ENCODE results near the gene IPO4.

Gene IPO4

DNA sequence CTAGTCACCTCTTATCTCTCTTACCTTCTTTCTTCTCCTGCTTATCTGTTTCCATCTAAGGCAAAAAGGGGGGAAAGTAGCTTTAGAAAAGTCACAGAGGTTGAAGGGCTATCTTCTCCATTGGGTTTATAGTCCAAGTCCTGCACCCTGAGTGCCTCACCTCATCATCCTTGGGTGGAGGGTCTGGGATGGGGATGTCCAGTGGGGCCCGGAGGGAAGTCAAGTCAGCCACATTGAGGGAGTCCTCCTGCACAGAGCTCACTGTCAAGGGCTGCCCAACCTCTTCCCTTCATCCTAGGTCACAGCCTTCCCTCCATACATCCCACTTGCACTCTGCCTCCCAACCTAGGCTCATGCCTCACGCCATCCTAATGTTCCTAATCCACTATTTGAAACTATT, 43.4 kb downstream of the IPO4 start:
- no peak for TF ChIP-seq MYC (IDR thresholded peaks at IDR 0.05; ENCODE audit: low read depth, low read length)
- TF ChIP-seq MAX (IDR thresholded peaks at IDR 0.05; ENCODE audit: low read depth, low read length): no peak
- no peak for TF ChIP-seq POLR2A (IDR thresholded peaks at IDR 0.05; ENCODE audit: extremely low read depth, insufficient read length)
- TF ChIP-seq, protein P1, sequence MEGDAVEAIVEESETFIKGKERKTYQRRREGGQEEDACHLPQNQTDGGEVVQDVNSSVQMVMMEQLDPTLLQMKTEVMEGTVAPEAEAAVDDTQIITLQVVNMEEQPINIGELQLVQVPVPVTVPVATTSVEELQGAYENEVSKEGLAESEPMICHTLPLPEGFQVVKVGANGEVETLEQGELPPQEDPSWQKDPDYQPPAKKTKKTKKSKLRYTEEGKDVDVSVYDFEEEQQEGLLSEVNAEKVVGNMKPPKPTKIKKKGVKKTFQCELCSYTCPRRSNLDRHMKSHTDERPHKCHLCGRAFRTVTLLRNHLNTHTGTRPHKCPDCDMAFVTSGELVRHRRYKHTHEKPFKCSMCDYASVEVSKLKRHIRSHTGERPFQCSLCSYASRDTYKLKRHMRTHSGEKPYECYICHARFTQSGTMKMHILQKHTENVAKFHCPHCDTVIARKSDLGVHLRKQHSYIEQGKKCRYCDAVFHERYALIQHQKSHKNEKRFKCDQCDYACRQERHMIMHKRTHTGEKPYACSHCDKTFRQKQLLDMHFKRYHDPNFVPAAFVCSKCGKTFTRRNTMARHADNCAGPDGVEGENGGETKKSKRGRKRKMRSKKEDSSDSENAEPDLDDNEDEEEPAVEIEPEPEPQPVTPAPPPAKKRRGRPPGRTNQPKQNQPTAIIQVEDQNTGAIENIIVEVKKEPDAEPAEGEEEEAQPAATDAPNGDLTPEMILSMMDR (IDR thresholded peaks at IDR 0.05; ENCODE audit: low read depth, low read length): no peak
- H3K4me3 ChIP-seq (ENCODE audit: low read depth, low read length): peak overlapping the region; percentile 99
- no peak for DNase-seq (ENCODE audit: low read depth)

DNA sequence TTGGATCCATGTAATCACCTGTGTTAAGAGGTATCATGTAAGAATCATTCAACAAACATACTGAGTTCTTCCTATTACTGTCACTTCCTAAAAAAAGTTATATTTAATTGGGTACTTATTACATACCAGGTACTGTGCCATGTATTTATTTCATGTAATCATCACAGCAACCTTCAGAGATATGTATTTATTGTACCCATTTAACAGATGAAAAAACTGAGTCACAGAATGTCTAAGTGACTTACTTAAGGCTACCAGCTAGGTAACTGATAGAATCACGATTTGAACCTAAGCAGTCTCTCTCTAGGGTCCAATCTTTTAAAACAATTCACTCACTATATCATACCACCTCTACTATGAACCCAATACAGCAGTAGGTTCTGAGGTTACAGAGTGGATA, 44.2 kb downstream of the IPO4 start:
- H3K4me3 ChIP-seq (ENCODE audit: low read depth, low read length): no peak overlapping the region
- no peak for DNase-seq (ENCODE audit: low read depth)
- TF ChIP-seq, protein P1 (IDR thresholded peaks at IDR 0.05; ENCODE audit: low read depth, low read length): no peak
- TF ChIP-seq POLR2A (IDR thresholded peaks at IDR 0.05; ENCODE audit: extremely low read depth, insufficient read length) (no peak), MYC (IDR thresholded peaks at IDR 0.05; ENCODE audit: low read depth, low read length) (no peak), MAX (IDR thresholded peaks at IDR 0.05; ENCODE audit: low read depth, low read length) (no peak)

- peak; percentile 83 for DNase-seq (ENCODE audit: low read depth)
- no peak overlapping the region for H3K4me3 ChIP-seq (ENCODE audit: low read depth, low read length)
- TF ChIP-seq MYC (IDR thresholded peaks at IDR 0.05; ENCODE audit: low read depth, low read length) (no peak), MAX (IDR thresholded peaks at IDR 0.05; ENCODE audit: low read depth, low read length) (no peak), POLR2A (IDR thresholded peaks at IDR 0.05; ENCODE audit: extremely low read depth, insufficient read length) (no peak)
- TF ChIP-seq, protein P1 (IDR thresholded peaks at IDR 0.05; ENCODE audit: low read depth, low read length): no peak
These were observed 45.1 kb downstream of the IPO4 start for GRCh38 chr14:24143511-24143910.

DNA sequence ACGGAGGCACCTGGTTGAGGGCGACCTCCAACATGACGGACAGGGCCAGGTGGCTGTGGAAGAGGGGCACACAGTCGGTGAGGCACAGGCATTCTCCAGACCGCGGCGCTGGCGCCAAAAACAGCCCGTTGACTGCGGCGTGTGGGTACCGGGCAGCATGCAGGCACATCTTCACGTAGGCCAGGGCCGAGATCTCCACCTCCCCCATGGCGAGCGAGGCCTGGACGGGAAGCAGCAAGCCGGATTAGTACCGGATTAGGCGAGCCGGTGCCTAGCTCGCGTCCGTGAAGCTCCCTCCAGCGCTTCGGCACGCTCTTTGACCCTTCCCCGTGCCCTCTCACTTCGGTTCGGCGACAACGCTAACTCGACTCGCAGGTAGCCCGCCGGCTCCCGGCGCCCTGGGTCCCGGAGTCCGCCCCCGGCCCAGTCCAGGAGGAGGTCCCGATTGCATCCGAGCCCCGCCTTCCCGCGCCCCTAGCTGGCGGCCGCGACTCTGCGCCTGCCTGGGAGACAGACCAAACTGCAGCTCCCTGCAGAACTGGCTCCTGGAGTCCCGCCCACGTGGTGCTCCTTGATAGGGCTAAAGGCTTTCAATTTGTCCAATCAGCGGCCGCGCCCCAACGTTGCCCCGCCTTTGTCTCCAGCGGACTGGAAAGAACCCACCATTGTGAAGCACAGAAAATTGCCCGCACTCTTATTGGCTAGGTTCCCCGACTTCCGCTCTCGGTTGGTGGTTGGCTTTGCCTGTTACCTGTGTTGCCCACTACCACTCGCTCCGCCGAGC, 47.3 kb downstream of the IPO4 start, which contains the start of gene EMC9:
Gene EMC9 (minus strand): TSS at position 495 of the 784 bp plus-strand sequence. CDS start 287 bp downstream, at position 208.
- peak; percentile 99 for DNase-seq (ENCODE audit: low read depth)
- TF ChIP-seq POLR2A (IDR thresholded peaks at IDR 0.05; ENCODE audit: extremely low read depth, insufficient read length) (peak; percentile 74), MYC (IDR thresholded peaks at IDR 0.05; ENCODE audit: low read depth, low read length) (peak; percentile 60; the same call in 1 of the 2 replicates), MAX (IDR thresholded peaks at IDR 0.05; ENCODE audit: low read depth, low read length) (peak; percentile 96)
- TF ChIP-seq, protein P1 (IDR thresholded peaks at IDR 0.05; ENCODE audit: low read depth, low read length): no peak
- peak within 1 kb of the TSS; percentile 86 for H3K4me3 ChIP-seq (ENCODE audit: low read depth, low read length)

DNA sequence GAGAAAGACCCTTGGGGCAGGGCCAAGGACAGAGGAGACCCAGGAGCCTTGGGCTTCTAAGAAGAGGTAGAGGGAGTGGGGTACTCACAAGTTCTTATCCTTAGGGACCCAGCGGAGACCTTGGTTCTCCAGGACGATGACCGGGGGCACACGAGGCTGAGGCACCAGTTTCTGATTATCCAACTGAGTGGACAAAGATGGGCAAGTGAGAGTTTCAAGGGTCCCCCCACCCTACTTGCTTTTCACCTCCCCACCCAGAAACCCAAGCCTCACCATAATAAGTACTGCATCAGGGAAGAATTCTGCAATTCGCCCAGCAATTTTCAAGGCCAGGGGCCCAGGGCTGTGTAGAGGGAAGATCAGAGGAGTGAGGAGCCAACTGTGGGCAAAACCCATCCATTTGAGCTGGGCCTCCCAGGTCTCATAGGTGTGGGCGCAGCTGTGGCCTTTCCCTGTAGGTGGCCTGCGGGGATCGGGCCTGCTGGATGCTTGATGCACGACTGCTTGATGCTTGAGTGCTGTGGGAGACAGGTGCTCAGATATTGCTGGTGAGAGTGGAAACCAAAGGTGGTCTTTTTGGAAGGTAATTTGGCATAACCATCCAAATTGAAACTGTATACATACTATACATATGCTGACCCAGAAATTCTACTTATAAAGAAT, 49.2 kb downstream of the IPO4 start:
- no peak for DNase-seq (ENCODE audit: low read depth)
- TF ChIP-seq MYC (IDR thresholded peaks at IDR 0.05; ENCODE audit: low read depth, low read length): no peak
- TF ChIP-seq POLR2A (IDR thresholded peaks at IDR 0.05; ENCODE audit: extremely low read depth, insufficient read length): no peak
- TF ChIP-seq MAX (IDR thresholded peaks at IDR 0.05; ENCODE audit: low read depth, low read length): no peak
- TF ChIP-seq, protein P1 (IDR thresholded peaks at IDR 0.05; ENCODE audit: low read depth, low read length): no peak
- H3K4me3 ChIP-seq (ENCODE audit: low read depth, low read length): peak overlapping the region; percentile 86

Data from NB4 (cell line).